HG03460 (cell line): ENCODE results near the gene KRTAP4-12.
"Not testable (repeated sequence)": the region's sequence is repeated elsewhere in the genome, so short reads cannot be mapped to it uniquely, and the experiment has no call there.

ENCODE experiments used
- ATAC-seq: cut with Tn5 transposase; IDR thresholded peaks from one replicate; pipeline ENCODE4 v1.9.1; 2021; ENCODE audit not compliant: unreplicated experiment

The KRTAP4-12 gene

GRCh38 chr17:41096055-41096454 is 27.9 kb downstream of the KRTAP4-12 start:
- no peak for ATAC-seq

DNA sequence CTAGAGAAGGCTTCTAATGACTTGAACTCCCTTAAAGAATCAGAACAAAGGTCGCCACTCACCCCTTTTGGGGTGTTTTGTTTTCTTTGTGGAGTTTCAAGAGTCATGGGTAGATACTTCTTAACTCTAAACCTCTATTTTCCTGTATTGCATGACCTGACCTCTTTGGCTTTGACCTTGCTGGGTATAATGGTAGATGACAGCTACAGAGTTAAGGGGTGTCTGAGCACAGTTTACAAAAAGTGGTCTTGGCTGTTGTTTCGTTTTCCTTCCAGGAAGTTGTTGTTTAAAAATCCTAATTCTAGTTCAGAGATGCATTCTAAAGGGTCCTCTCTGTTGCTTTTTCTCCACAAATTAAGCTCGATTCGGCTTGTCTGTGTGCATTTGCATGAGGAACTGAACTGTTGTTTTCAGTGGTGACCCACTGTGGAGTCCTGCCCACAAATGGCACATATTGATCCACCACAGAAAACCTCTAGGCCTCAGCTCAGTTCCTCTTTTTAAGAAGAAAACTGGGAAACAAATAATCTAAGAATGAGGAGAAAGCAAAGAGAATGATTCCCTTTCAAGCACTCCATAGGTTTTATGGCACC is 35.1 kb downstream of the KRTAP4-12 start:
- ATAC-seq: not testable (repeated sequence)

DNA sequence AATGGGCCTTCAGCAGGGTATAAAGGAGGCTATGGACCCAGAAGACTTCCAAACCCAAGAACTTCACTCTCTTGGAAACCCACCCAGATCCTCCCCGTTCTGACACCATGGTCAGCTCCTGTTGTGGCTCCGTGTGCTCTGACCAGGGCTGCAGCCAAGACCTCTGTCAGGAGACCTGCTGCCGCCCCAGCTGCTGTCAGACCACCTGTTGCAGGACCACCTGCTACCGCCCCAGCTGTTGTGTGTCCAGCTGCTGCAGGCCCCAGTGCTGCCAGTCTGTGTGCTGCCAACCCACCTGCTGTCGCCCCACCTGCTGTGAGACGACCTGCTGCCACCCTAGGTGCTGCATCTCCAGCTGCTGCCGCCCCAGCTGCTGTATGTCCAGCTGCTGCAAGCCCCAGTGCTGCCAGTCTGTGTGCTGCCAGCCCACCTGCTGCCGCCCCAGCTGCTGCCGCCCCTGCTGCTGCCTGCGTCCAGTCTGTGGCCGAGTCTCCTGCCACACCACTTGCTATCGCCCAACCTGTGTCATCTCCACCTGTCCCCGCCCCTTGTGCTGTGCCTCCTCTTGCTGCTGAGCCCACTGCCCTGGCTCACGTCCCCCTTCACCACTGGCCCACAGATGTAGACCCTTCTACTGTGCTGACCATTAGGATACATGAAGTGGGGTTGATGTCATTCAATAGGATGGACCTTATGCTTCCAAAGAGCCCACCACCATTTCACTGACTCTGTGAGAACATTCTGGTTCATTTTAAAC is 39.7 kb downstream of the KRTAP4-12 start, which contains the start of gene KRTAP4-7:
TSS of gene KRTAP4-7 (plus strand) at position 51 of the 757 bp plus-strand sequence. CDS start at position 108, 57 bp downstream.
- ATAC-seq: not testable (repeated sequence)

- not testable (repeated sequence) for ATAC-seq
Observed at GRCh38 chr17:41083427-41083826, 40.6 kb downstream of the KRTAP4-12 start.

DNA sequence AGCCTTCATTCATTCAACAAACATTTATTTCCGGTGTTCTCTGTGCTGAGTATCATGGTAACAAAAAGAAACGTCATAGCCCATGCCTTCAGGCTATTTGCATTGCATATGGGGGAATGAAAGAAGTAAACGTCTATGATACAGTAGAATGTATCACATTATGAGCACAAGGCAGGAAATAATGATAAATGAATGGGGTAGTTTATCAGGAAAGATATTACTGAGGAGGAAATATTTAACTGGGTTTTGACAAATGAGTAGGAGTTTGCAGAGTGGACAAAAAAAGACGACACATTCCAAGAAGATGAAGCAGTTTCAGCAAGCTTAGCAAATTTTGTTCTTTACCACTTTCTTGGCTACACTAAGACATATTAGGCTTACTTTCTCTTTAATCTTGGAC is 41.4 kb downstream of the KRTAP4-12 start:
- ATAC-seq: no peak

GRCh38 chr17:41076788-41077187 is 47.2 kb downstream of the KRTAP4-12 start:
- no peak for ATAC-seq

GRCh38 chr17:41073676-41074075 is 50.3 kb downstream of the KRTAP4-12 start:
- no peak for ATAC-seq
